HepG2 (cell line): ENCODE data around the gene GCNT2. TPM values are rescaled to one million over a fixed set of nuclear protein-coding genes. Genes with fewer than 3 reads are reported as not detected.

Source experiments
- FOXK1 ChIP-seq: sonication (generic); formaldehyde crosslinking; IDR thresholded peaks from 2 replicates; pipeline ENCODE4 v1.4.0; 2020; ENCODE audit warnings: low read depth, missing genetic modification reagents, borderline replicate concordance
- GATAD2A ChIP-seq: IDR thresholded peaks from 2 replicates; pipeline ENCODE4 v1.6.1; 2016
- ISX ChIP-seq: sonication (generic); formaldehyde crosslinking; conservative IDR thresholded peaks from 2 replicates; pipeline ENCODE4 v1.5.0; 2020; ENCODE audit warnings: missing genetic modification reagents
- MAFK ChIP-seq, 2 experiments: IDR thresholded peaks in 1 of 2; conservative IDR thresholded peaks in 1 of 2; 2 replicates each; pipeline ENCODE4 v1.6.1; 2011; ENCODE audit warnings: improper control_type of control experiment in 2 of 2, low read length in 2 of 2
- NR2F6 ChIP-seq, 2 experiments: IDR thresholded peaks; 2 replicates each; pipeline ENCODE4 v1.6.1; 2016; ENCODE audit warnings: antibody characterized with exemption in 1 of 2, mild to moderate bottlenecking in 1 of 2
- ONECUT2 ChIP-seq: sonication (generic); formaldehyde crosslinking; IDR thresholded peaks from 2 replicates; pipeline ENCODE4 v1.4.0; 2020; ENCODE audit warnings: missing genetic modification reagents
- SOX5 ChIP-seq: IDR thresholded peaks from 2 replicates; pipeline ENCODE4 v1.6.1; 2016; ENCODE audit warnings: borderline replicate concordance
- TOE1 ChIP-seq: sonication (generic); formaldehyde crosslinking; IDR thresholded peaks from 2 replicates; pipeline ENCODE4 v1.4.0; 2020; ENCODE audit warnings: mild to moderate bottlenecking, missing genetic modification reagents
- ZNF235 ChIP-seq: sonication (generic); formaldehyde crosslinking; IDR thresholded peaks from 2 replicates; pipeline ENCODE4 v1.8.1; 2023; ENCODE audit warnings: mild to moderate bottlenecking, missing genetic modification reagents, borderline replicate concordance
- ZNF598 ChIP-seq: sonication (generic); formaldehyde crosslinking; IDR thresholded peaks from 2 replicates; pipeline ENCODE4 v1.5.1; 2020; ENCODE audit warnings: mild to moderate bottlenecking, missing genetic modification reagents, borderline replicate concordance
- ZNF878 ChIP-seq: sonication (generic); formaldehyde crosslinking; IDR thresholded peaks from 2 replicates; pipeline ENCODE4 v1.8.1; 2023; ENCODE audit warnings: mild to moderate bottlenecking, missing genetic modification reagents, moderate library complexity
- polyA plus RNA-seq, 8 experiments: library from polyadenylated mRNA; depleted of rRNA in 3 of 8; stranded (reverse) in 7 of 8; unstranded in 1 of 8; fragments of >200 nt; fragmentation: Illumina TruSeq in 4 of 8; extraction: Trizol in 4 of 8; gene quantifications; 2 replicates each; pipeline versions ENCODE4 v1.2.1 to v1.2.3, GENCODE V29; 2011 to 2016; ENCODE audit warnings: low read depth in 4 of 8, missing spikeins in 1 of 8, mixed read lengths in 1 of 8; ENCODE audit not compliant: insufficient read depth in 1 of 8
- total RNA-seq, 5 experiments: library from RNA; depleted of rRNA; stranded (reverse); fragments of >200 nt; fragmentation: Illumina TruSeq; extraction: Trizol; gene quantifications; 2 replicates each; pipeline ENCODE4 v1.2.3, GENCODE V29; 2016; ENCODE audit warnings: low read depth in 1 of 5
- TF ChIP-seq, protein P1 (sequence below): sonication (generic); formaldehyde crosslinking; IDR thresholded peaks from 2 replicates; pipeline ENCODE4 v1.4.0; 2020; ENCODE audit warnings: mild to moderate bottlenecking, missing genetic modification reagents, borderline replicate concordance
- TF ChIP-seq, protein P2 (sequence below): sonication (generic); formaldehyde crosslinking; IDR thresholded peaks from 2 replicates; pipeline ENCODE4 v1.5.1; 2020; ENCODE audit warnings: mild to moderate bottlenecking, missing genetic modification reagents, borderline replicate concordance
- TF ChIP-seq, protein P3 (sequence below): IDR thresholded peaks from 2 replicates; pipeline ENCODE4 v1.6.1; 2016; ENCODE audit warnings: low read depth, missing genetic modification reagents, missing compliant biosample characterization

GCNT2 gene
- total and polyA plus RNA-seq, 2 of the 13 experiments (the other 11 are each of a cell fraction or from before 2014, with no cell fraction given), result 11.8 to 31.9 TPM

DNA sequence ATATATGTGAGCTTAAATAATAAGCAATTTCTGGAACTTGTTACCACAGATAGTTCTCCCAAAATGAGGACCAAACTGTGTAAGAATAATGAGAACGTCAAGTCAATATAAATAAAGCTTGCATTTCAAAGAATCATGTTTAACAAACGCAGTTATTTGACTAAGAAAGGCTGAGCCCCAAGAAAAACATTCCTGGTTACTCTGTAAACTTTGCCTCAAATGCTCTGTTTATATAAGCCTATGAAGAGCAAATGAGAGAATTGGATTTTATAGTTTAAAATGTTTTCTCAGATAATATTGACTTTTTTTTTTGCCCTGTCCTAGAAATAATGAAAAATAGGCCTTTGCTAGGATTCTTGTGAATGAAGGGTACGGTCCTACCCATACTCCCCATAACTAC lies 91.9 kb downstream of the GCNT2 start (continued):
- TF ChIP-seq ISX (CRISPR knock-in tag), result 0 out of 2 replicates have a peak, but pooled peaks have one; percentile 55
- TF ChIP-seq, protein P1, sequence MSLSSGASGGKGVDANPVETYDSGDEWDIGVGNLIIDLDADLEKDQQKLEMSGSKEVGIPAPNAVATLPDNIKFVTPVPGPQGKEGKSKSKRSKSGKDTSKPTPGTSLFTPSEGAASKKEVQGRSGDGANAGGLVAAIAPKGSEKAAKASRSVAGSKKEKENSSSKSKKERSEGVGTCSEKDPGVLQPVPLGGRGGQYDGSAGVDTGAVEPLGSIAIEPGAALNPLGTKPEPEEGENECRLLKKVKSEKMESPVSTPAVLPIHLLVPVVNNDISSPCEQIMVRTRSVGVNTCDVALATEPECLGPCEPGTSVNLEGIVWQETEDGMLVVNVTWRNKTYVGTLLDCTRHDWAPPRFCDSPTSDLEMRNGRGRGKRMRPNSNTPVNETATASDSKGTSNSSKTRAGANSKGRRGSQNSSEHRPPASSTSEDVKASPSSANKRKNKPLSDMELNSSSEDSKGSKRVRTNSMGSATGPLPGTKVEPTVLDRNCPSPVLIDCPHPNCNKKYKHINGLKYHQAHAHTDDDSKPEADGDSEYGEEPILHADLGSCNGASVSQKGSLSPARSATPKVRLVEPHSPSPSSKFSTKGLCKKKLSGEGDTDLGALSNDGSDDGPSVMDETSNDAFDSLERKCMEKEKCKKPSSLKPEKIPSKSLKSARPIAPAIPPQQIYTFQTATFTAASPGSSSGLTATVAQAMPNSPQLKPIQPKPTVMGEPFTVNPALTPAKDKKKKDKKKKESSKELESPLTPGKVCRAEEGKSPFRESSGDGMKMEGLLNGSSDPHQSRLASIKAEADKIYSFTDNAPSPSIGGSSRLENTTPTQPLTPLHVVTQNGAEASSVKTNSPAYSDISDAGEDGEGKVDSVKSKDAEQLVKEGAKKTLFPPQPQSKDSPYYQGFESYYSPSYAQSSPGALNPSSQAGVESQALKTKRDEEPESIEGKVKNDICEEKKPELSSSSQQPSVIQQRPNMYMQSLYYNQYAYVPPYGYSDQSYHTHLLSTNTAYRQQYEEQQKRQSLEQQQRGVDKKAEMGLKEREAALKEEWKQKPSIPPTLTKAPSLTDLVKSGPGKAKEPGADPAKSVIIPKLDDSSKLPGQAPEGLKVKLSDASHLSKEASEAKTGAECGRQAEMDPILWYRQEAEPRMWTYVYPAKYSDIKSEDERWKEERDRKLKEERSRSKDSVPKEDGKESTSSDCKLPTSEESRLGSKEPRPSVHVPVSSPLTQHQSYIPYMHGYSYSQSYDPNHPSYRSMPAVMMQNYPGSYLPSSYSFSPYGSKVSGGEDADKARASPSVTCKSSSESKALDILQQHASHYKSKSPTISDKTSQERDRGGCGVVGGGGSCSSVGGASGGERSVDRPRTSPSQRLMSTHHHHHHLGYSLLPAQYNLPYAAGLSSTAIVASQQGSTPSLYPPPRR (CRISPR knock-in tag), result peak; percentile 100
- no peak for TF ChIP-seq ZNF598
- peak; percentile 89 for TF ChIP-seq ONECUT2
- peak; percentile 78; the same call in 1 of the 2 replicates for TF ChIP-seq TOE1 (CRISPR knock-in tag)
- peak; percentile 90 for TF ChIP-seq SOX5 (CRISPR knock-in tag)
- TF ChIP-seq, protein P2, sequence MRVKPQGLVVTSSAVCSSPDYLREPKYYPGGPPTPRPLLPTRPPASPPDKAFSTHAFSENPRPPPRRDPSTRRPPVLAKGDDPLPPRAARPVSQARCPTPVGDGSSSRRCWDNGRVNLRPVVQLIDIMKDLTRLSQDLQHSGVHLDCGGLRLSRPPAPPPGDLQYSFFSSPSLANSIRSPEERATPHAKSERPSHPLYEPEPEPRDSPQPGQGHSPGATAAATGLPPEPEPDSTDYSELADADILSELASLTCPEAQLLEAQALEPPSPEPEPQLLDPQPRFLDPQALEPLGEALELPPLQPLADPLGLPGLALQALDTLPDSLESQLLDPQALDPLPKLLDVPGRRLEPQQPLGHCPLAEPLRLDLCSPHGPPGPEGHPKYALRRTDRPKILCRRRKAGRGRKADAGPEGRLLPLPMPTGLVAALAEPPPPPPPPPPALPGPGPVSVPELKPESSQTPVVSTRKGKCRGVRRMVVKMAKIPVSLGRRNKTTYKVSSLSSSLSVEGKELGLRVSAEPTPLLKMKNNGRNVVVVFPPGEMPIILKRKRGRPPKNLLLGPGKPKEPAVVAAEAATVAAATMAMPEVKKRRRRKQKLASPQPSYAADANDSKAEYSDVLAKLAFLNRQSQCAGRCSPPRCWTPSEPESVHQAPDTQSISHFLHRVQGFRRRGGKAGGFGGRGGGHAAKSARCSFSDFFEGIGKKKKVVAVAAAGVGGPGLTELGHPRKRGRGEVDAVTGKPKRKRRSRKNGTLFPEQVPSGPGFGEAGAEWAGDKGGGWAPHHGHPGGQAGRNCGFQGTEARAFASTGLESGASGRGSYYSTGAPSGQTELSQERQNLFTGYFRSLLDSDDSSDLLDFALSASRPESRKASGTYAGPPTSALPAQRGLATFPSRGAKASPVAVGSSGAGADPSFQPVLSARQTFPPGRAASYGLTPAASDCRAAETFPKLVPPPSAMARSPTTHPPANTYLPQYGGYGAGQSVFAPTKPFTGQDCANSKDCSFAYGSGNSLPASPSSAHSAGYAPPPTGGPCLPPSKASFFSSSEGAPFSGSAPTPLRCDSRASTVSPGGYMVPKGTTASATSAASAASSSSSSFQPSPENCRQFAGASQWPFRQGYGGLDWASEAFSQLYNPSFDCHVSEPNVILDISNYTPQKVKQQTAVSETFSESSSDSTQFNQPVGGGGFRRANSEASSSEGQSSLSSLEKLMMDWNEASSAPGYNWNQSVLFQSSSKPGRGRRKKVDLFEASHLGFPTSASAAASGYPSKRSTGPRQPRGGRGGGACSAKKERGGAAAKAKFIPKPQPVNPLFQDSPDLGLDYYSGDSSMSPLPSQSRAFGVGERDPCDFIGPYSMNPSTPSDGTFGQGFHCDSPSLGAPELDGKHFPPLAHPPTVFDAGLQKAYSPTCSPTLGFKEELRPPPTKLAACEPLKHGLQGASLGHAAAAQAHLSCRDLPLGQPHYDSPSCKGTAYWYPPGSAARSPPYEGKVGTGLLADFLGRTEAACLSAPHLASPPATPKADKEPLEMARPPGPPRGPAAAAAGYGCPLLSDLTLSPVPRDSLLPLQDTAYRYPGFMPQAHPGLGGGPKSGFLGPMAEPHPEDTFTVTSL (CRISPR knock-in tag), result peak; percentile 92; the same call in 1 of the 2 replicates
- TF ChIP-seq, protein P3, sequence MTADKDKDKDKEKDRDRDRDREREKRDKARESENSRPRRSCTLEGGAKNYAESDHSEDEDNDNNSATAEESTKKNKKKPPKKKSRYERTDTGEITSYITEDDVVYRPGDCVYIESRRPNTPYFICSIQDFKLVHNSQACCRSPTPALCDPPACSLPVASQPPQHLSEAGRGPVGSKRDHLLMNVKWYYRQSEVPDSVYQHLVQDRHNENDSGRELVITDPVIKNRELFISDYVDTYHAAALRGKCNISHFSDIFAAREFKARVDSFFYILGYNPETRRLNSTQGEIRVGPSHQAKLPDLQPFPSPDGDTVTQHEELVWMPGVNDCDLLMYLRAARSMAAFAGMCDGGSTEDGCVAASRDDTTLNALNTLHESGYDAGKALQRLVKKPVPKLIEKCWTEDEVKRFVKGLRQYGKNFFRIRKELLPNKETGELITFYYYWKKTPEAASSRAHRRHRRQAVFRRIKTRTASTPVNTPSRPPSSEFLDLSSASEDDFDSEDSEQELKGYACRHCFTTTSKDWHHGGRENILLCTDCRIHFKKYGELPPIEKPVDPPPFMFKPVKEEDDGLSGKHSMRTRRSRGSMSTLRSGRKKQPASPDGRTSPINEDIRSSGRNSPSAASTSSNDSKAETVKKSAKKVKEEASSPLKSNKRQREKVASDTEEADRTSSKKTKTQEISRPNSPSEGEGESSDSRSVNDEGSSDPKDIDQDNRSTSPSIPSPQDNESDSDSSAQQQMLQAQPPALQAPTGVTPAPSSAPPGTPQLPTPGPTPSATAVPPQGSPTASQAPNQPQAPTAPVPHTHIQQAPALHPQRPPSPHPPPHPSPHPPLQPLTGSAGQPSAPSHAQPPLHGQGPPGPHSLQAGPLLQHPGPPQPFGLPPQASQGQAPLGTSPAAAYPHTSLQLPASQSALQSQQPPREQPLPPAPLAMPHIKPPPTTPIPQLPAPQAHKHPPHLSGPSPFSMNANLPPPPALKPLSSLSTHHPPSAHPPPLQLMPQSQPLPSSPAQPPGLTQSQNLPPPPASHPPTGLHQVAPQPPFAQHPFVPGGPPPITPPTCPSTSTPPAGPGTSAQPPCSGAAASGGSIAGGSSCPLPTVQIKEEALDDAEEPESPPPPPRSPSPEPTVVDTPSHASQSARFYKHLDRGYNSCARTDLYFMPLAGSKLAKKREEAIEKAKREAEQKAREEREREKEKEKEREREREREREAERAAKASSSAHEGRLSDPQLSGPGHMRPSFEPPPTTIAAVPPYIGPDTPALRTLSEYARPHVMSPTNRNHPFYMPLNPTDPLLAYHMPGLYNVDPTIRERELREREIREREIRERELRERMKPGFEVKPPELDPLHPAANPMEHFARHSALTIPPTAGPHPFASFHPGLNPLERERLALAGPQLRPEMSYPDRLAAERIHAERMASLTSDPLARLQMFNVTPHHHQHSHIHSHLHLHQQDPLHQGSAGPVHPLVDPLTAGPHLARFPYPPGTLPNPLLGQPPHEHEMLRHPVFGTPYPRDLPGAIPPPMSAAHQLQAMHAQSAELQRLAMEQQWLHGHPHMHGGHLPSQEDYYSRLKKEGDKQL (CRISPR knock-in tag), result peak; percentile 100
- no peak for TF ChIP-seq ZNF235 (CRISPR knock-in tag)
- TF ChIP-seq MAFK (conservative IDR thresholded peaks at IDR 0.05 in 1 of 2, IDR thresholded peaks at IDR 0.05 in 1 of 2; ENCODE audit: low read length in 2 of 2), result no peak
- TF ChIP-seq NR2F6 (IDR thresholded peaks at IDR 0.05), result peak; percentile 80
- TF ChIP-seq NR2F6 (CRISPR knock-in tag; IDR thresholded peaks at IDR 0.05), result 0 out of 2 replicates have a peak, but pooled peaks have one; percentile 27
- TF ChIP-seq GATAD2A (CRISPR knock-in tag), result peak; percentile 87
- TF ChIP-seq ZNF878 (CRISPR knock-in tag), result peak; percentile 42; the same call in 1 of the 2 replicates
- TF ChIP-seq FOXK1 (CRISPR knock-in tag), result peak; percentile 79; the same call in 1 of the 2 replicates
